Activated T-cell treated with anti-CD3 and anti-CD28 coated beads, Interleukin-2, amount 50 U/mL, for 24 hours (primary cell): ENCODE measurements around the gene SULT1C2.
"Not testable (repeated sequence)": the region's sequence is repeated elsewhere in the genome, so short reads cannot be mapped to it uniquely, and the experiment has no call there.

Experiments used
- DNase-seq: peaks from one replicate; pipeline ENCODE4 v3.0.0-alpha.2; 2020
- H3K27ac Mint-ChIP-seq: 2 replicates; pipeline ENCODE4 v1.8.0; 2020; ENCODE audit warnings: mild to moderate bottlenecking, mixed read lengths
- H3K27me3 Mint-ChIP-seq: 2 replicates; pipeline ENCODE4 v1.8.0; 2020; ENCODE audit warnings: mixed read lengths
- H3K36me3 Mint-ChIP-seq: 2 replicates; pipeline ENCODE4 v1.8.0; 2020; ENCODE audit warnings: low read depth, mixed read lengths
- H3K4me1 Mint-ChIP-seq: 2 replicates; pipeline ENCODE4 v1.8.0; 2020; ENCODE audit warnings: low read depth, mixed read lengths
- H3K4me3 Mint-ChIP-seq: 2 replicates; pipeline ENCODE4 v1.8.0; 2020; ENCODE audit warnings: mild to moderate bottlenecking, moderate library complexity, mixed read lengths
- H3K9me3 Mint-ChIP-seq: 2 replicates; pipeline ENCODE4 v1.8.0; 2020; ENCODE audit warnings: mixed read lengths

Gene SULT1C2

GRCh38 chr2:108349571-108349928 lies 60.9 kb downstream of the SULT1C2 start:
- no peaks in the 10 kb centered on the region for H3K4me1 Mint-ChIP-seq
- H3K27ac Mint-ChIP-seq, result no peak overlapping the region
- H3K27me3 Mint-ChIP-seq, result peaks cover 23% of the 10 kb centered on the region
- no peak for DNase-seq
- no peaks in the 10 kb centered on the region for H3K9me3 Mint-ChIP-seq
- H3K36me3 Mint-ChIP-seq, result no peaks in the 10 kb centered on the region
- H3K4me3 Mint-ChIP-seq, result no peak overlapping the region

GRCh38 chr2:108351889-108352288 lies 63.2 kb downstream of the SULT1C2 start:
- H3K27me3 Mint-ChIP-seq, result peaks cover 27% of the 10 kb centered on the region
- H3K4me3 Mint-ChIP-seq, result no peak overlapping the region
- H3K27ac Mint-ChIP-seq, result no peak overlapping the region
- no peaks in the 10 kb centered on the region for H3K36me3 Mint-ChIP-seq
- DNase-seq, result no peak
- no peaks in the 10 kb centered on the region for H3K9me3 Mint-ChIP-seq
- H3K4me1 Mint-ChIP-seq, result no peaks in the 10 kb centered on the region

- no peak overlapping the region for H3K27ac Mint-ChIP-seq
- DNase-seq, result no peak
- H3K4me3 Mint-ChIP-seq, result no peak overlapping the region
- H3K4me1 Mint-ChIP-seq, result no peaks in the 10 kb centered on the region
- no peaks in the 10 kb centered on the region for H3K36me3 Mint-ChIP-seq
- no peaks in the 10 kb centered on the region for H3K9me3 Mint-ChIP-seq
- peaks cover 34% of the 10 kb centered on the region for H3K27me3 Mint-ChIP-seq
Observed at GRCh38 chr2:108354136-108354535, 65.4 kb downstream of the SULT1C2 start.

- H3K4me1 Mint-ChIP-seq, result no peaks in the 10 kb centered on the region
- H3K27me3 Mint-ChIP-seq, result peaks cover 34% of the 10 kb centered on the region
- no peak for DNase-seq
- H3K9me3 Mint-ChIP-seq, result no peaks in the 10 kb centered on the region
- H3K27ac Mint-ChIP-seq, result no peak overlapping the region
- no peak overlapping the region for H3K4me3 Mint-ChIP-seq
- H3K36me3 Mint-ChIP-seq, result no peaks in the 10 kb centered on the region
Observed at GRCh38 chr2:108355906-108356734, 67.4 kb downstream of the SULT1C2 start.

- not testable (repeated sequence) for DNase-seq, H3K36me3 Mint-ChIP-seq, H3K9me3 Mint-ChIP-seq, H3K4me1 Mint-ChIP-seq, H3K27ac Mint-ChIP-seq, H3K4me3 Mint-ChIP-seq
- peaks cover 37% of the 10 kb centered on the region for H3K27me3 Mint-ChIP-seq
Observed at GRCh38 chr2:108359336-108359735, 70.6 kb downstream of the SULT1C2 start.
